CD4-positive, alpha-beta T cell treated with Interleukin-15 for 4 hours (primary cell): ENCODE results near the gene KCNQ1OT1.

Source experiments
- DNase-seq: peaks from one replicate; pipeline ENCODE4 v3.0.0-alpha.2; 2020; ENCODE audit warnings: low spot score

Gene KCNQ1OT1

GRCh38 chr11:2737226-2737590, 37.4 kb upstream of the KCNQ1OT1 start:
- DNase-seq: no peak

- DNase-seq: no peak
Measured at GRCh38 chr11:2736577-2737225, 36.9 kb upstream of the KCNQ1OT1 start.

- no peak for DNase-seq
Measured at GRCh38 chr11:2735053-2735589, 35.3 kb upstream of the KCNQ1OT1 start.

GRCh38 chr11:2734181-2735052, 34.6 kb upstream of the KCNQ1OT1 start:
- DNase-seq: no peak

GRCh38 chr11:2732940-2733628, 33.3 kb upstream of the KCNQ1OT1 start:
- no peak for DNase-seq

- DNase-seq: no peak
Measured at GRCh38 chr11:2732261-2732939, 32.6 kb upstream of the KCNQ1OT1 start.

GRCh38 chr11:2731130-2732125, 31.6 kb upstream of the KCNQ1OT1 start:
- no peak for DNase-seq

GRCh38 chr11:2730272-2731129, 30.7 kb upstream of the KCNQ1OT1 start:
- DNase-seq: no peak

- DNase-seq: no peak
Measured at GRCh38 chr11:2729841-2730240, 30.0 kb upstream of the KCNQ1OT1 start.

- no peak for DNase-seq
Measured at GRCh38 chr11:2728663-2729332, 29.0 kb upstream of the KCNQ1OT1 start.

GRCh38 chr11:2728128-2728662, 28.4 kb upstream of the KCNQ1OT1 start:
- DNase-seq: no peak

GRCh38 chr11:2726964-2727363, 27.2 kb upstream of the KCNQ1OT1 start:
- no peak for DNase-seq

GRCh38 chr11:2725368-2726300, 25.8 kb upstream of the KCNQ1OT1 start:
- no peak for DNase-seq

GRCh38 chr11:2724653-2725367, 25.0 kb upstream of the KCNQ1OT1 start:
- DNase-seq: no peak

- no peak for DNase-seq
Measured at GRCh38 chr11:2724104-2724503, 24.3 kb upstream of the KCNQ1OT1 start.

- DNase-seq: no peak
Measured at GRCh38 chr11:2722955-2723354, 23.2 kb upstream of the KCNQ1OT1 start.

GRCh38 chr11:2721210-2721916, 21.6 kb upstream of the KCNQ1OT1 start:
- DNase-seq: no peak
